Thyroid gland (tissue), 4 donors: Measurements from ENCODE around the gene CCR5AS.

Experiments used
- POLR2A ChIP-seq, 2 donors: fragments of 450-650 bp; IDR thresholded peaks; one replicate each; pipeline ENCODE4 v1.6.1; 2017; ENCODE audit warnings: antibody characterized with exemption in 2 of 2, mild to moderate bottlenecking in 2 of 2, moderate library complexity in 1 of 2
- TF ChIP-seq, protein P1 (sequence below), 6 experiments: fragments of 200-600 bp in 3 of 6; fragments of 450-650 bp in 3 of 6; sonication (generic) in 3 of 6; IDR thresholded peaks; one replicate each; pipeline ENCODE4 v1.5.1; 2016 to 2019; ENCODE audit warnings: antibody characterized with exemption in 6 of 6, mild to moderate bottlenecking in 2 of 6, inconsistent platforms in 1 of 6, moderate library complexity in 1 of 6

DNA sequence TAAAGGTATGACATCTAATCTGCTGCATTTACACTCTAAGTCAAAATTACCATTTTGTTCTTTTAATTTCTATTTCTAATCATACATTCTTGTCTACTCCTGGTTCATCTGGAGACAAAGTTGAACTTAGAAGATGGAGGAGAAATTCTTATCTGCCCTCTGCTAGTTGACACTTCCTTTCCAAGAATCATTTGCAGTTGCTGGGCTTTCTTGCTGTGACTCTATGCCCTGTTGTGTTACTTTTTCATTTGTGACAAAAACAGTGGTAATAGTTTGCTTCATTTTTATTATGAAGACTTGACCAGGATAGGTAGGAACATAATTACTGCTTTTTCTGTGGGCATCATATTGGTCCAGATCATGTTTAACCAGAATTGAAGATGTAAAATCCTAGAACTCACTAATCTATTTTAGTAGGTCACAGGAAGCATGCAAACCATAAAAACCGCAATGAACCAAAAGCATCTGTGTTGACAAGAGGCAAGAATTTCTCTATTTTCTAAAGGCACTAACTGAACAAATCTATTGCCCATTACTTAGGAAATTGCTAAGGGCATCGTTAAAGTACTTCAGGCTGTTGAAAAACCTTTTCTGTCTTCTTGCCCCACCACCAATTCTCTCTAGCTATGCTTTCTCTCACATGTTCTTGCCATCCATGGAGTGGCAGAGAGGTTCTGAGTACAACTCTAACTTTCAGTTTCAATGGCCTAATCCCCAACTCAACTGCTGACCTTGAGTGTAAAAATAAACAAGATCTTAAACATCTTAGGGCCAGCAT, 57.2 kb downstream of the CCR5AS start:
- TF ChIP-seq, protein P1, sequence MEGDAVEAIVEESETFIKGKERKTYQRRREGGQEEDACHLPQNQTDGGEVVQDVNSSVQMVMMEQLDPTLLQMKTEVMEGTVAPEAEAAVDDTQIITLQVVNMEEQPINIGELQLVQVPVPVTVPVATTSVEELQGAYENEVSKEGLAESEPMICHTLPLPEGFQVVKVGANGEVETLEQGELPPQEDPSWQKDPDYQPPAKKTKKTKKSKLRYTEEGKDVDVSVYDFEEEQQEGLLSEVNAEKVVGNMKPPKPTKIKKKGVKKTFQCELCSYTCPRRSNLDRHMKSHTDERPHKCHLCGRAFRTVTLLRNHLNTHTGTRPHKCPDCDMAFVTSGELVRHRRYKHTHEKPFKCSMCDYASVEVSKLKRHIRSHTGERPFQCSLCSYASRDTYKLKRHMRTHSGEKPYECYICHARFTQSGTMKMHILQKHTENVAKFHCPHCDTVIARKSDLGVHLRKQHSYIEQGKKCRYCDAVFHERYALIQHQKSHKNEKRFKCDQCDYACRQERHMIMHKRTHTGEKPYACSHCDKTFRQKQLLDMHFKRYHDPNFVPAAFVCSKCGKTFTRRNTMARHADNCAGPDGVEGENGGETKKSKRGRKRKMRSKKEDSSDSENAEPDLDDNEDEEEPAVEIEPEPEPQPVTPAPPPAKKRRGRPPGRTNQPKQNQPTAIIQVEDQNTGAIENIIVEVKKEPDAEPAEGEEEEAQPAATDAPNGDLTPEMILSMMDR (IDR thresholded peaks at IDR 0.05), result no peak
- no peak for TF ChIP-seq POLR2A (IDR thresholded peaks at IDR 0.05)
